Activated CD4-positive, alpha-beta T cell treated with anti-CD3 and anti-CD28 coated beads, Interleukin-2, Interleukin-4, amounts not matched to agents 100 ng/mL and 50 ng/mL, durations not matched to agents 16 hours and 8 hours (primary cell): ENCODE data around the gene CLDND2.

Experiments used
- DNase-seq: peaks from one replicate; pipeline ENCODE4 v3.0.0-alpha.2; 2020; ENCODE audit warnings: low spot score

Gene CLDND2

GRCh38 chr19:51382004-51382403 is 13.2 kb upstream of the CLDND2 start:
- DNase-seq, result no peak

- DNase-seq, result no peak
Observed at GRCh38 chr19:51380379-51380778, 11.6 kb upstream of the CLDND2 start.

- no peak for DNase-seq
Observed at GRCh38 chr19:51377422-51377821, 8.6 kb upstream of the CLDND2 start.

- peak; percentile 69 for DNase-seq
Observed at GRCh38 chr19:51375504-51376221, 6.9 kb upstream of the CLDND2 start.

- peak; percentile 92 for DNase-seq
Observed at GRCh38 chr19:51372649-51373504, 4.1 kb upstream of the CLDND2 start, which contains the start of gene NKG7. Gene NKG7 (minus strand): TSS chr19:51372654. CDS start chr19:51372535, 119 bp downstream.

- no peak for DNase-seq
Observed at GRCh38 chr19:51372021-51372648, 3.3 kb upstream of the CLDND2 start.

GRCh38 chr19:51371186-51371690 is 2.4 kb upstream of the CLDND2 start:
- no peak for DNase-seq

GRCh38 chr19:51370230-51370629 is 1.4 kb upstream of the CLDND2 start:
- no peak for DNase-seq

GRCh38 chr19:51367565-51368365 is 1.0 kb downstream of the CLDND2 start:
- peak; percentile 100 for DNase-seq

GRCh38 chr19:51367255-51367564 is 1.6 kb downstream of the CLDND2 start:
- no peak for DNase-seq

- DNase-seq, result peak; percentile 99
Observed at GRCh38 chr19:51366389-51367254, 2.2 kb downstream of the CLDND2 start.

GRCh38 chr19:51365965-51366388 is 2.8 kb downstream of the CLDND2 start, which contains the start of gene ETFB:
Gene ETFB (minus strand): TSS chr19:51366388. CDS start chr19:51366326, 62 bp downstream.
- no peak for DNase-seq

- DNase-seq, result no peak
Observed at GRCh38 chr19:51365211-51365964, 3.4 kb downstream of the CLDND2 start.

GRCh38 chr19:51364200-51365106 is 4.3 kb downstream of the CLDND2 start:
- no peak for DNase-seq

- no peak for DNase-seq
Observed at GRCh38 chr19:51361239-51361638, 7.6 kb downstream of the CLDND2 start.

GRCh38 chr19:51359294-51359693 is 9.5 kb downstream of the CLDND2 start:
- DNase-seq, result no peak

GRCh38 chr19:51357952-51358351 is 10.9 kb downstream of the CLDND2 start:
- DNase-seq, result no peak

GRCh38 chr19:51356159-51356801 is 12.5 kb downstream of the CLDND2 start:
- DNase-seq, result no peak
